OCI-LY1 (cell line): ENCODE measurements around the gene DCX.

Experiments
- CTCF ChIP-seq: fragments of 200-600 bp; sonication (generic), shearing (Covaris generic); IDR thresholded peaks from 2 replicates; pipeline ENCODE4 v1.5.1; 2017; ENCODE audit warnings: mild to moderate bottlenecking, antibody characterized with exemption, low read length, moderate library complexity, mixed read lengths
- EZH2 ChIP-seq: fragments of 200-600 bp; sonication (generic), shearing (Covaris generic); IDR thresholded peaks from 2 replicates; pipeline ENCODE4 v1.8.0; 2017; ENCODE audit warnings: borderline replicate concordance, mixed run types, mild to moderate bottlenecking, antibody characterized with exemption, low read length, moderate library complexity, mixed read lengths

- TF ChIP-seq CTCF = no peak
- TF ChIP-seq EZH2 = no peak
Observed at GRCh38 chrX:111376897-111377578, 35.0 kb downstream of the DCX start.
